A549 (cell line): ENCODE measurements around the gene RCOR3. TPM values are rescaled to one million over a fixed set of nuclear protein-coding genes. Genes with fewer than 3 reads are reported as not detected.
A peak's percentile ranks its signal among the peaks of the same experiment; 100 is the strongest.

ENCODE experiments used
- ATAC-seq, 2 experiments: fragments of 200-7000 bp in 1 of 2; fragments of >200 bp in 1 of 2; cut with Nextera tagmentation in 1 of 2; cut with Tn5 transposase in 1 of 2; 3 replicates each; pipeline versions ENCODE4 v1.8.0 to v1.9.1; 2018 to 2020; ENCODE audit warnings: mild to moderate bottlenecking in 1 of 2, moderate library complexity in 1 of 2
- CTCF ChIA-PET: fragments of 300-600 bp; sonication (Branson Sonifier 250); formaldehyde crosslinking; extraction: SDS; loops from one replicate; lab custom pipeline; 2021; ENCODE audit warnings: antibody characterized with exemption, inconsistent platforms; lab: Yijun Ruan, JAX
- POLR2A ChIA-PET: fragments of 350-600 bp; formaldehyde crosslinking; extraction: SDS; loops from one replicate; lab custom pipeline; 2021; ENCODE audit warnings: antibody characterized with exemption, inconsistent platforms; lab: Yijun Ruan, JAX
- DNase-seq, 2 experiments: peaks; one replicate each; pipeline versions ENCODE4 v3.0.0 to v3.0.0-alpha.2; 2011 to 2016; ENCODE audit warnings: low read depth in 1 of 2, low spot score in 1 of 2
- FAIRE-seq: peaks from 2 replicates; lab custom pipeline; 2011; peaks lifted over from hg19 to GRCh38; lab: Jason Lieb, UNC
- H3K27ac ChIP-seq, 2 experiments: fragments of >200 bp; sonication (Bioruptor Twin); formaldehyde crosslinking; 3 replicates each; pipeline ENCODE4 v1.5.1; 2016 to 2017
- H3K4me1 ChIP-seq: fragments of >200 bp; sonication (Bioruptor Twin); formaldehyde crosslinking; 3 replicates; pipeline ENCODE4 v1.6.1; 2016
- H3K4me2 ChIP-seq: fragments of >200 bp; sonication (Bioruptor Twin); formaldehyde crosslinking; 3 replicates; pipeline ENCODE4 v1.6.1; 2016
- H3K4me3 ChIP-seq: fragments of >200 bp; sonication (Bioruptor Twin); formaldehyde crosslinking; 3 replicates; pipeline ENCODE4 v1.5.1; 2016
- H3K9me3 ChIP-seq: fragments of >200 bp; sonication (Bioruptor Twin); formaldehyde crosslinking; 3 replicates; pipeline ENCODE4 v1.6.1; 2016
- BHLHE40 ChIP-seq: IDR thresholded peaks from 2 replicates; pipeline ENCODE4 v1.6.1; 2012; ENCODE audit warnings: low read depth, low read length, inconsistent platforms
- CBX8 ChIP-seq: fragments of 200-600 bp; sonication (generic); IDR thresholded peaks from 2 replicates; pipeline ENCODE4 v1.6.1; 2016
- CHD2 ChIP-seq: fragments of 150-350 bp; IDR thresholded peaks from 2 replicates; pipeline ENCODE4 v1.6.1; 2014; ENCODE audit warnings: low read length; ENCODE audit not compliant: partially characterized antibody
- CHD4 ChIP-seq: fragments of 200-600 bp; sonication (generic); IDR thresholded peaks from 2 replicates; pipeline ENCODE4 v1.6.1; 2016; ENCODE audit warnings: antibody characterized with exemption, mild to moderate bottlenecking, borderline replicate concordance
- EP300 ChIP-seq, 2 experiments: fragments of >200 bp; sonication (Bioruptor Twin); formaldehyde crosslinking; IDR thresholded peaks; 2 replicates in 1 of 2; 3 replicates in 1 of 2; pipeline ENCODE4 v1.6.1; 2016 to 2017
- FOSL2 ChIP-seq, 2 experiments: fragments of 450-650 bp in 1 of 2; fragments of >200 bp in 1 of 2; sonication (Bioruptor Twin) in 1 of 2; formaldehyde crosslinking; IDR thresholded peaks; 2 replicates each; pipeline versions ENCODE4 v1.5.0 to v1.6.1; 2016 to 2020; ENCODE audit warnings: mild to moderate bottlenecking in 1 of 2, moderate library complexity in 1 of 2
- HEYL ChIP-seq: fragments of 250-450 bp; sonication (Bioruptor Pico); IDR thresholded peaks from 2 replicates; pipeline ENCODE4 v1.8.0; 2021; ENCODE audit warnings: mild to moderate bottlenecking, moderate library complexity
- JUNB ChIP-seq: fragments of >200 bp; sonication (Bioruptor Twin); formaldehyde crosslinking; IDR thresholded peaks from 2 replicates; pipeline ENCODE4 v1.6.1; 2016
- MAFK ChIP-seq: fragments of 450-650 bp; IDR thresholded peaks from 2 replicates; pipeline ENCODE4 v1.6.1; 2014; ENCODE audit not compliant: partially characterized antibody
- MAZ ChIP-seq: fragments of 150-350 bp; IDR thresholded peaks from 2 replicates; pipeline ENCODE4 v1.6.1; 2014; ENCODE audit warnings: antibody characterized with exemption, low read depth, low read length, borderline replicate concordance
- MYC ChIP-seq: IDR thresholded peaks from 2 replicates; pipeline ENCODE4 v1.6.1; 2012; ENCODE audit warnings: mild to moderate bottlenecking, inconsistent platforms, low read length, improper control_type of control experiment, borderline replicate concordance
- NR3C1 ChIP-seq: fragments of >200 bp; sonication (Bioruptor Twin); formaldehyde crosslinking; IDR thresholded peaks from 3 replicates; pipeline ENCODE4 v1.6.1; 2017
- RARB ChIP-seq: fragments of 250-450 bp; sonication (Bioruptor Pico); IDR thresholded peaks from 2 replicates; pipeline ENCODE4 v1.8.0; 2021; ENCODE audit warnings: mild to moderate bottlenecking, moderate library complexity
- RNF2 ChIP-seq: fragments of 200-600 bp; sonication (generic); IDR thresholded peaks from 2 replicates; pipeline ENCODE4 v1.6.1; 2016; ENCODE audit warnings: low read depth, mild to moderate bottlenecking, antibody characterized with exemption, moderate library complexity, borderline replicate concordance
- SMC3 ChIP-seq: fragments of >200 bp; sonication (Bioruptor Twin); formaldehyde crosslinking; IDR thresholded peaks from 3 replicates; pipeline ENCODE4 v1.6.1; 2018; ENCODE audit warnings: inconsistent platforms
- SREBF2 ChIP-seq: fragments of 450-650 bp; IDR thresholded peaks from 2 replicates; pipeline ENCODE4 v1.6.1; 2014; ENCODE audit warnings: mild to moderate bottlenecking, moderate library complexity
- ZC3H11A ChIP-seq: fragments of 450-650 bp; IDR thresholded peaks from 2 replicates; pipeline ENCODE4 v1.6.1; 2014; ENCODE audit warnings: antibody characterized with exemption, mild to moderate bottlenecking
- ZFP36 ChIP-seq: fragments of 450-650 bp; IDR thresholded peaks from 2 replicates; pipeline ENCODE4 v1.6.1; 2014; ENCODE audit warnings: borderline replicate concordance; ENCODE audit not compliant: partially characterized antibody
- ZNF302 ChIP-seq: fragments of 250-450 bp; sonication (Bioruptor Pico); IDR thresholded peaks from 2 replicates; pipeline ENCODE4 v1.9.0; 2021; ENCODE audit warnings: inconsistent platforms, mild to moderate bottlenecking, moderate library complexity
- ZSCAN20 ChIP-seq: fragments of 250-450 bp; sonication (Bioruptor Pico); IDR thresholded peaks from 2 replicates; pipeline ENCODE4 v1.8.0; 2022; ENCODE audit warnings: mild to moderate bottlenecking, moderate library complexity
- WGBS: methylation state at CpG from one replicate; pipeline ENCODE4 v1.1.6; 2017; ENCODE audit errors: missing lambda C conversion rate; 5-methylcytosine and 5-hydroxymethylcytosine counted together
- polyA plus RNA-seq, 4 experiments: library from polyadenylated mRNA; depleted of rRNA in 3 of 4; stranded (reverse); fragments of >200 nt; fragmentation: RNase III in 1 of 4; extraction: RNeasy Plus Mini Kit Qiagen cat#74134 plus additional on column Dnase treatment in 1 of 4; gene quantifications; 2 replicates in 3 of 4; 3 replicates in 1 of 4; pipeline ENCODE4 v1.2.3, GENCODE V29; 2011 to 2017
- TF ChIP-seq, protein P1 (sequence below): fragments of 450-650 bp; IDR thresholded peaks from 2 replicates; pipeline ENCODE4 v1.6.1; 2014; ENCODE audit warnings: antibody characterized with exemption
- TF ChIP-seq, protein P2 (sequence below): fragments of 150-350 bp; IDR thresholded peaks from 2 replicates; pipeline ENCODE4 v1.6.1; 2014; ENCODE audit warnings: low read depth, mild to moderate bottlenecking, low read length
- TF ChIP-seq, protein P3 (sequence below): IDR thresholded peaks from 2 replicates; pipeline ENCODE4 v1.6.1; 2012
- TF ChIP-seq, protein P4 (sequence below): IDR thresholded peaks from 2 replicates; pipeline ENCODE4 v1.6.1; 2012; ENCODE audit warnings: low read depth, borderline replicate concordance
- TF ChIP-seq, protein P5 (sequence below): fragments of >200 bp; sonication (Bioruptor Twin); formaldehyde crosslinking; IDR thresholded peaks from 3 replicates; pipeline ENCODE4 v1.6.1; 2016

The RCOR3 gene
- polyA plus RNA-seq, 2 of the 4 experiments (the other 2 are of a cell fraction) = 16.3 to 40.7 TPM

DNA sequence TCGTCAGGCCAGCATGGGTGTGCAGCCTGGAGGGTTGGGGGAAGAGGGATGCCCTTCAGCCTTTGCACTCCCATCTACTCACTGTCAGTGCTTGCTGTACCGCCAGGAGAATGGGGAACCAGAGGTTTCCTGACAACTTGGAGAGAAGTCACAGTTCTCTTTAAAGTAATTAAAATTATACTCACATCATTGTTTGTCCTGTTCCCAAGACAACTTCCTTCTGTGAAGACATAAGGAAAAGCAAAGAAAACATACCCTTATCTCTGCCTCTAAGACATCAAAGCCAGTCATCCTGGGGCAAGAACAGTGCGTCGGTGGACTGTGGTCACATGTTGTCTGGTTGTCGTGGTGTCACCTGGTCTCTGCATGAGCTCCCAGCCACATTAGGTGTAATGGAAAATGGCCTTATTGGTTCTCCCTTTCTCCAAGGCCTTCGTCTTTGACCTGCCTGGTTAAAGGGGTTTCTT is 85.0 kb downstream of the RCOR3 start:
- Histone ChIP-seq H3K4me2 (no peak overlapping the region), H3K9me3 (no peaks in the 10 kb centered on the region), H3K27ac (no peak overlapping the region), H3K4me3 (no peak overlapping the region), H3K4me1 (peaks cover 5% of the 10 kb centered on the region; the same call in 1 of the 3 replicates)
- WGBS = 92% methylated on average over 6 of the region's 6 CpGs
- no peak for TF ChIP-seq NR3C1
- TF ChIP-seq ZSCAN20 (CRISPR knock-in tag) = no peak
- TF ChIP-seq, protein P1, sequence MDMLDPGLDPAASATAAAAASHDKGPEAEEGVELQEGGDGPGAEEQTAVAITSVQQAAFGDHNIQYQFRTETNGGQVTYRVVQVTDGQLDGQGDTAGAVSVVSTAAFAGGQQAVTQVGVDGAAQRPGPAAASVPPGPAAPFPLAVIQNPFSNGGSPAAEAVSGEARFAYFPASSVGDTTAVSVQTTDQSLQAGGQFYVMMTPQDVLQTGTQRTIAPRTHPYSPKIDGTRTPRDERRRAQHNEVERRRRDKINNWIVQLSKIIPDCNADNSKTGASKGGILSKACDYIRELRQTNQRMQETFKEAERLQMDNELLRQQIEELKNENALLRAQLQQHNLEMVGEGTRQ = 0 out of 2 replicates have a peak, but pooled peaks have one; percentile 5
- TF ChIP-seq, protein P2, sequence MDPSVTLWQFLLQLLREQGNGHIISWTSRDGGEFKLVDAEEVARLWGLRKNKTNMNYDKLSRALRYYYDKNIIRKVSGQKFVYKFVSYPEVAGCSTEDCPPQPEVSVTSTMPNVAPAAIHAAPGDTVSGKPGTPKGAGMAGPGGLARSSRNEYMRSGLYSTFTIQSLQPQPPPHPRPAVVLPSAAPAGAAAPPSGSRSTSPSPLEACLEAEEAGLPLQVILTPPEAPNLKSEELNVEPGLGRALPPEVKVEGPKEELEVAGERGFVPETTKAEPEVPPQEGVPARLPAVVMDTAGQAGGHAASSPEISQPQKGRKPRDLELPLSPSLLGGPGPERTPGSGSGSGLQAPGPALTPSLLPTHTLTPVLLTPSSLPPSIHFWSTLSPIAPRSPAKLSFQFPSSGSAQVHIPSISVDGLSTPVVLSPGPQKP = no peak
- TF ChIP-seq EP300 (IDR thresholded peaks at IDR 0.05) = no peak
- no peak for TF ChIP-seq MAFK
- ChIA-PET CTCF (interaction anchor here (0.6 to 1.7 kb wide), 5 partner anchors 8 to 86 kb away, joined by 3 to 4 read pairs (median 3); no protein-coding TSS in a partner anchor), POLR2A (no interaction called here)
- FAIRE-seq = no peak
- no peak for ATAC-seq
- no peak for DNase-seq

DNA sequence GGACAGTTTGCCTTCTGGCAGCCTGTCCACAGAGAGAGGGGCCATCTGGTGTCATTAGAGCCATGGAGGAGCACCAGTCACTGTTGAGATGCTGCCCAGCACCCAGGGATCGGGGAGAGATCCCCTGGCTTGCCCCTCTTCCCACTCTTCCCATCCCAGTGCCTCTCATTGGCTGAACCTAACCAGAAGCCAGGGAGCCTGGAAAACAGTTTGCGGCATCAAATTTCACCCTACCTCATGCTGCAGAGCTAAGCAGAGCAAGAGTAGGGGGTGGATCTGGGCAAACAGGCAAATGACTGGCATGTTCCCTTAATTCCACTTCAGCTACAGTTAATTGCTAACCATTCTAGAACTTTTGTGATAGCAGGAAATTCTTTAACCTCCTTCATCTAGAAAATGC is 86.6 kb downstream of the RCOR3 start:
- POLR2A ChIA-PET = no interaction called here
- Histone ChIP-seq H3K4me3 (no peak overlapping the region), H3K4me2 (no peak overlapping the region), H3K9me3 (no peaks in the 10 kb centered on the region), H3K4me1 (peaks cover 4% of the 10 kb centered on the region; the same call in 1 of the 3 replicates), H3K27ac (no peak overlapping the region)
- ATAC-seq = no peak
- 100% methylated on average over 2 of the region's 2 CpGs for WGBS
- no peak for DNase-seq
- TF ChIP-seq, protein P3, sequence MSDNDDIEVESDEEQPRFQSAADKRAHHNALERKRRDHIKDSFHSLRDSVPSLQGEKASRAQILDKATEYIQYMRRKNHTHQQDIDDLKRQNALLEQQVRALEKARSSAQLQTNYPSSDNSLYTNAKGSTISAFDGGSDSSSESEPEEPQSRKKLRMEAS = no peak
- TF ChIP-seq MAZ (no peak), NR3C1 (no peak), ZFP36 (no peak), ZNF302 (no peak), RNF2 (no peak)
- CTCF ChIA-PET = interaction anchor here (1.3 to 1.7 kb wide), 2 partner anchors 8 to 168 kb away, joined by 3 read pairs; no protein-coding TSS in a partner anchor
- FAIRE-seq = no peak

DNA sequence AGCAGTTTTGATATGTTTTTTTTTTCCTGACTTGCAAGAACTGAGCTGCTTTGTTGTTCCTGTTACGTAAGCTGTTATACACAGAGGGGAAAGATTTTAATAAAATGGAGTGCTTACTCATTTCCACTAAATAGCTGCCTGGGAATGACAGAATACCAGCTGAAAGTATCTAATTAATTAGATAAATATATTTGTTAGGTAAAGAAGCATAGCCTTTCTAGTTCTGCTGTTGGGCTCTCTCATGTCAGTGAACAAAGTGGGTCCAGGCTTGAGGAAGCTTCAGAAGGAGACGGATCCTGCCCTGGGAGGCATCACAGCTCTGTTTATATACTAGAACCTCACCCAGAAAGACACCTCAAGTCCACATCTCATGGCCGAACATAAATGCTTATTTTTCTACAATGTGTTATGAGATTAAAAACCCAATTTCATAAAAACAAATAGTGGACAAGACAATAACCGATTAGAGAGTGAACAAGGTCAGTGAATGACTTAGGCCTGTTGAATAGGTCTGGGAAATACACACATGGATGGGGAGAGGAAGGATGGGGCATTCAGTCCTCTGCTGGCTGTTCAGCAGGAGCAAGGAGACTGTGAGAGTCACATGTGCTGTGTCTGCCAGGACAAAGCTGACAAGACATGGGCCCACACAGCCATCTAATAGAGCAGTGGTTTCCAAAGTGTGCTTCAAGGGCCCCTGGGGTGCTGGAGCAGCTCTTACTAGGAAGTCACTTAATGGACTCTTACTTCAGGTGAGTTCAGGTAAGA is 88.1 kb downstream of the RCOR3 start:
- POLR2A ChIA-PET = interaction anchor here (0.6 kb wide), 1 partner anchor 35 kb away, joined by 4 read pairs; no protein-coding TSS in a partner anchor

More for the DNA sequence above, 88.1 kb downstream of the RCOR3 start:
- FAIRE-seq = no peak
- Histone ChIP-seq H3K4me1 (no peaks in the 10 kb centered on the region), H3K27ac (no peak overlapping the region), H3K4me2 (no peak overlapping the region), H3K9me3 (peaks cover 6% of the 10 kb centered on the region; the same call in 2 of the 3 replicates), H3K4me3 (no peak overlapping the region)
- CTCF ChIA-PET = interaction anchor here (0.6 to 2.2 kb wide), 2 partner anchors 24 to 168 kb away, joined by 3 to 11 read pairs; no protein-coding TSS in a partner anchor
- no peak for ATAC-seq
- no peak for DNase-seq
- 85% methylated on average over 4 of the region's 4 CpGs for WGBS
- no peak for TF ChIP-seq SREBF2
- no peak for TF ChIP-seq JUNB
- TF ChIP-seq, protein P4, sequence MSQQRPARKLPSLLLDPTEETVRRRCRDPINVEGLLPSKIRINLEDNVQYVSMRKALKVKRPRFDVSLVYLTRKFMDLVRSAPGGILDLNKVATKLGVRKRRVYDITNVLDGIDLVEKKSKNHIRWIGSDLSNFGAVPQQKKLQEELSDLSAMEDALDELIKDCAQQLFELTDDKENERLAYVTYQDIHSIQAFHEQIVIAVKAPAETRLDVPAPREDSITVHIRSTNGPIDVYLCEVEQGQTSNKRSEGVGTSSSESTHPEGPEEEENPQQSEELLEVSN = no peak
- no peak for TF ChIP-seq NR3C1
- no peak for TF ChIP-seq SMC3
- TF ChIP-seq ZSCAN20 (CRISPR knock-in tag) = no peak
- no peak for TF ChIP-seq BHLHE40
- no peak for TF ChIP-seq MYC
- TF ChIP-seq, protein P3 = no peak
- TF ChIP-seq, protein P5, sequence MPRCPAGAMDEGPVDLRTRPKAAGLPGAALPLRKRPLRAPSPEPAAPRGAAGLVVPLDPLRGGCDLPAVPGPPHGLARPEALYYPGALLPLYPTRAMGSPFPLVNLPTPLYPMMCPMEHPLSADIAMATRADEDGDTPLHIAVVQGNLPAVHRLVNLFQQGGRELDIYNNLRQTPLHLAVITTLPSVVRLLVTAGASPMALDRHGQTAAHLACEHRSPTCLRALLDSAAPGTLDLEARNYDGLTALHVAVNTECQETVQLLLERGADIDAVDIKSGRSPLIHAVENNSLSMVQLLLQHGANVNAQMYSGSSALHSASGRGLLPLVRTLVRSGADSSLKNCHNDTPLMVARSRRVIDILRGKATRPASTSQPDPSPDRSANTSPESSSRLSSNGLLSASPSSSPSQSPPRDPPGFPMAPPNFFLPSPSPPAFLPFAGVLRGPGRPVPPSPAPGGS = no peak
- TF ChIP-seq ZC3H11A = no peak
- TF ChIP-seq CHD4 = no peak
- no peak for TF ChIP-seq CBX8
- TF ChIP-seq RARB (CRISPR knock-in tag) = no peak
- TF ChIP-seq CHD2 = no peak
- TF ChIP-seq FOSL2 (IDR thresholded peaks at IDR 0.05) = no peak
- no peak for TF ChIP-seq FOSL2 (CRISPR knock-in tag; IDR thresholded peaks at IDR 0.05)
- TF ChIP-seq HEYL (CRISPR knock-in tag) = no peak
